DOHH2 (cell line): ENCODE data around the gene CDHR2.

ENCODE experiments used
- H3F3A ChIP-seq: fragments of 200-600 bp; sonication (generic), shearing (Covaris generic); 2 replicates; pipeline ENCODE4 v1.6.0; 2016; ENCODE audit warnings: antibody characterized with exemption, mild to moderate bottlenecking; ENCODE audit not compliant: control insufficient read depth, insufficient read depth
- H3K27ac ChIP-seq: fragments of 200-600 bp; sonication (generic); 2 replicates; pipeline ENCODE4 v1.5.1; 2014; ENCODE audit warnings: low read depth, mild to moderate bottlenecking, low read length, moderate library complexity
- H3K27me3 ChIP-seq: fragments of 200-600 bp; sonication (generic); 2 replicates; pipeline ENCODE4 v1.6.1; 2014; ENCODE audit warnings: mild to moderate bottlenecking, low read length, mixed read lengths; ENCODE audit not compliant: control insufficient read depth
- H3K36me3 ChIP-seq: fragments of 200-600 bp; sonication (generic); 2 replicates; pipeline ENCODE4 v1.6.1; 2014; ENCODE audit warnings: mild to moderate bottlenecking, low read length, moderate library complexity, mixed read lengths; ENCODE audit not compliant: control insufficient read depth
- H3K4me1 ChIP-seq: fragments of 200-600 bp; sonication (generic); 2 replicates; pipeline ENCODE4 v1.6.1; 2014; ENCODE audit warnings: mild to moderate bottlenecking, low read length, mixed read lengths; ENCODE audit not compliant: control insufficient read depth
- H3K4me2 ChIP-seq: fragments of 200-600 bp; sonication (generic); 2 replicates; pipeline ENCODE4 v1.6.0; 2014; ENCODE audit warnings: mild to moderate bottlenecking, low read length, moderate library complexity
- H3K4me3 ChIP-seq: fragments of 200-600 bp; sonication (generic); 2 replicates; pipeline ENCODE4 v1.5.1; 2014; ENCODE audit warnings: mild to moderate bottlenecking, low read length, mixed read lengths
- H3K79me2 ChIP-seq: fragments of 200-600 bp; sonication (generic); 2 replicates; pipeline ENCODE4 v1.6.1; 2014; ENCODE audit warnings: mild to moderate bottlenecking, low read length, mixed read lengths; ENCODE audit not compliant: control insufficient read depth
- H3K9me2 ChIP-seq: fragments of 200-600 bp; sonication (generic); replicated peaks from 2 replicates; pipeline ENCODE4 v1.6.1; 2014; ENCODE audit warnings: mild to moderate bottlenecking, low read length, mixed read lengths; ENCODE audit not compliant: control insufficient read depth
- H3K9me3 ChIP-seq: fragments of 200-600 bp; sonication (generic); 2 replicates; pipeline ENCODE4 v1.6.1; 2014; ENCODE audit warnings: antibody characterized with exemption, low read length, mixed read lengths; ENCODE audit not compliant: control insufficient read depth, insufficient read depth
- H4K20me1 ChIP-seq: fragments of 200-600 bp; sonication (generic); 2 replicates; pipeline ENCODE4 v1.6.0; 2014; ENCODE audit warnings: low read depth, mild to moderate bottlenecking, antibody characterized with exemption, low read length, moderate library complexity; ENCODE audit not compliant: control insufficient read depth, insufficient read depth
- EZH2phosphoT487 ChIP-seq: fragments of 200-600 bp; sonication (generic); IDR thresholded peaks from 2 replicates; pipeline ENCODE4 v1.6.1; 2017; ENCODE audit warnings: borderline replicate concordance, mild to moderate bottlenecking, antibody characterized with exemption, low read length, moderate library complexity, mixed read lengths
- TF ChIP-seq, protein P1 (sequence below): fragments of 200-600 bp; sonication (generic); IDR thresholded peaks from one replicate; pipeline ENCODE4 v1.5.1; 2014; ENCODE audit warnings: antibody characterized with exemption, mild to moderate bottlenecking, low read depth, low read length; ENCODE audit not compliant: poor library complexity, severe bottlenecking

The CDHR2 gene

DNA sequence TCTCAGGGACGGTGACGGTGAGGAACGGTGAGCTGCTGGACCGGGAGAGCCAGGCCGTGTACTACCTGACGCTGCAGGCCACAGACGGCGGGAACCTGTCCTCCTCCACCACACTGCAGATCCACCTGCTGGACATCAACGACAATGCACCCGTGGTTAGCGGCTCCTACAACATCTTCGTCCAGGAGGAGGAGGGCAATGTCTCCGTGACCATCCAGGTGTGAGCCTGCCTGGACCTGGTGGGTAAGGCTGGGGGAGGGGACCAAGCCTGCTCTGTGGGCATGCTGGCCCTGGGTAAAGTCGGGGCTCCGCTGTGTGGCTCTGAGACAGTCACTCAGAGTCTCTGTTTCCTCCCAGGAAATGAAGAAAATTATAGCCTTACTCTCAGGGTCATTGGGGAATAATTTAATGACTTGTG lies 29.3 kb downstream of the CDHR2 start:
- no peaks in the 10 kb centered on the region for H3K27me3 ChIP-seq
- H3K27ac ChIP-seq, result no peak overlapping the region
- H3K9me2 ChIP-seq, result no peaks in the 10 kb centered on the region
- H3K4me1 ChIP-seq, result peaks cover 10% of the 10 kb centered on the region
- no peak overlapping the region for H3K4me2 ChIP-seq
- H3K9me3 ChIP-seq, result no peaks in the 10 kb centered on the region
- no peaks in the 10 kb centered on the region for H3K79me2 ChIP-seq
- no peaks in the 10 kb centered on the region for H3K36me3 ChIP-seq
- H3F3A ChIP-seq, result no peaks in the 10 kb centered on the region
- no peak for TF ChIP-seq EZH2phosphoT487
- TF ChIP-seq, protein P1, sequence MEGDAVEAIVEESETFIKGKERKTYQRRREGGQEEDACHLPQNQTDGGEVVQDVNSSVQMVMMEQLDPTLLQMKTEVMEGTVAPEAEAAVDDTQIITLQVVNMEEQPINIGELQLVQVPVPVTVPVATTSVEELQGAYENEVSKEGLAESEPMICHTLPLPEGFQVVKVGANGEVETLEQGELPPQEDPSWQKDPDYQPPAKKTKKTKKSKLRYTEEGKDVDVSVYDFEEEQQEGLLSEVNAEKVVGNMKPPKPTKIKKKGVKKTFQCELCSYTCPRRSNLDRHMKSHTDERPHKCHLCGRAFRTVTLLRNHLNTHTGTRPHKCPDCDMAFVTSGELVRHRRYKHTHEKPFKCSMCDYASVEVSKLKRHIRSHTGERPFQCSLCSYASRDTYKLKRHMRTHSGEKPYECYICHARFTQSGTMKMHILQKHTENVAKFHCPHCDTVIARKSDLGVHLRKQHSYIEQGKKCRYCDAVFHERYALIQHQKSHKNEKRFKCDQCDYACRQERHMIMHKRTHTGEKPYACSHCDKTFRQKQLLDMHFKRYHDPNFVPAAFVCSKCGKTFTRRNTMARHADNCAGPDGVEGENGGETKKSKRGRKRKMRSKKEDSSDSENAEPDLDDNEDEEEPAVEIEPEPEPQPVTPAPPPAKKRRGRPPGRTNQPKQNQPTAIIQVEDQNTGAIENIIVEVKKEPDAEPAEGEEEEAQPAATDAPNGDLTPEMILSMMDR, result peak; percentile 76
- no peaks in the 10 kb centered on the region for H4K20me1 ChIP-seq
- H3K4me3 ChIP-seq, result no peak overlapping the region

DNA sequence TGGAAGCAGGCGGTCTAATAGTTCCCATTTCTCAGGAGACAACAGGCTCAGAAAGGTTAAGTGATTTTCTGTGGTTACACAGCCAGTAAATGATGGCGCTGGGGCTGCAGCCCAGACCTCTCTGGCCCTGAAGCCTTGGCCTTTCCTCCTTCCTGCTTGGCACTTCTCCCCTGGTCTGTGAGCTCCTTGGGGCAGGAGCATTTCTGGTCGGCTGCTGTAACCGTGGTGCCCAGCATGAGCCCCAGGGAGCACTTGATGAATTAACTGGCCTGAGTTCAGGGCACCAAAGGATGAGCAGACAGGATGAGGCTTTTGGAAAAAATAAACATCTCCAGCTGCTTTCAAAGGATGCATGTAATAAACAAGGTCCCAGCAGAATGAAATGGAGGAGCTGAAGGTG lies 30.2 kb downstream of the CDHR2 start:
- Histone ChIP-seq H3K4me1 (peaks cover 8% of the 10 kb centered on the region), H3K9me3 (no peaks in the 10 kb centered on the region; the same call in 1 of the 2 replicates), H3K27me3 (no peaks in the 10 kb centered on the region), H3K27ac (no peak overlapping the region), H3K4me3 (no peak overlapping the region), H3K4me2 (no peak overlapping the region), H3K79me2 (no peaks in the 10 kb centered on the region), H3F3A (no peaks in the 10 kb centered on the region), H3K36me3 (no peaks in the 10 kb centered on the region), H3K9me2 (no peaks in the 10 kb centered on the region), H4K20me1 (no peaks in the 10 kb centered on the region)
- TF ChIP-seq EZH2phosphoT487, result no peak
- TF ChIP-seq, protein P1, result no peak

DNA sequence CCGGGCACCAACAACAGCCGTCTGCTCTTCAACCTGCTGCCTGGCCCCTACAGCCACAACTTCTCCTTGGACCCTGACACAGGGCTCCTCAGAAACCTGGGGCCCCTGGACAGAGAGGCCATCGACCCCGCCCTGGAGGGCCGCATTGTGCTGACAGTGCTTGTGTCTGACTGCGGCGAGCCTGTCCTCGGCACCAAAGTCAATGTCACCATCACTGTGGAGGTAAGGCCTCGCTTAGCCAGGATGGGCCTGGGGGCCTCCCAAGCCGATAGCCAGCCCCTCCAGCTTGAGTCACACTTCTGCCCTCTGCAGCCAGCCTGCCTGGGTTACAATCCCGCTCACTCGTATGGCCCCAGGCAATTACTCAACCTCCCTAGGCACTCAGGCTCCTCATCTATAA lies 32.2 kb downstream of the CDHR2 start:
- H3K4me3 ChIP-seq, result no peak overlapping the region

More for the DNA sequence above, 32.2 kb downstream of the CDHR2 start:
- no peaks in the 10 kb centered on the region for H3K36me3 ChIP-seq
- 0 out of 2 replicates have a peak, but pooled peaks cover 6% of the 10 kb centered on the region for H3K4me1 ChIP-seq
- peaks cover 9% of the 10 kb centered on the region for H3K9me3 ChIP-seq
- no peak for TF ChIP-seq EZH2phosphoT487
- TF ChIP-seq, protein P1, result no peak
- no peak overlapping the region for H3K4me2 ChIP-seq
- H3K79me2 ChIP-seq, result no peaks in the 10 kb centered on the region
- no peak overlapping the region for H3K27ac ChIP-seq
- no peaks in the 10 kb centered on the region for H4K20me1 ChIP-seq
- H3K27me3 ChIP-seq, result no peaks in the 10 kb centered on the region
- H3K9me2 ChIP-seq, result no peaks in the 10 kb centered on the region
- H3F3A ChIP-seq, result no peaks in the 10 kb centered on the region
